Measurements from ENCODE around the gene GFPT1.
A peak's percentile ranks its signal among the peaks of the same experiment; 100 is the strongest.

The GFPT1 gene

DNA sequence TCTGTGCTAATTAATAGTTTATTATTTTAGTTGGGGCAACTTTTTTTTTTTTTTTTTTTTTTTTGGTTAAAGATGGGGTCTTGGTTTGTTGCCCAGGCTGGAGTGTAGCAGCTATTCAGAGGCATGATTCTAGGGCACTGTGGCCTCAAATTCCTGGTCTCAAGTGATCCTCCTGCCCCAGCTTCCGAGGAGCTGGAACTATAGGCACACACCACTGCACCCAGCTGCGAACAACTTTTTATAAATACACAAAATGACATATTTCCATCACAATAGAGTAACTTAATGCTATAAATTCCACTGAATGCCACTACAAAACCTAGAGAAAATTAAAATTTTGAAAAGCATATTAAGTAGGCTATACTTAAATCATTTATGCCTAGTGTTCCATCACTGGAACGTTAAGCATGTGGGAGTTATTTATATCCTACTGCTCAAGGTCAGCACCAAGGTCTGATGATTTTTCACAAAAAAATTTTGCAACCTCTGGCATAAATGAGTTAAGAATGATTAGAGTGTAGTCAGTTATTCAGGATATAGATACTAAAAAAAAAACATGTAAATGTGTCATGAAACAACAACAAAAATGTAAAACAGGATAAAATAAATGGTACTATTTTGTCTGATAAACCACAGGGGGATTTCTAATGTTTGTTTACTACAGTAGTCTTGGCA lies 46.8 kb downstream of the GFPT1 start:
- Histone ChIP-seq H3K9me3 (ENCODE audit: control insufficient read depth in 1 of 2, low read length in 2 of 2) (no peaks in the 10 kb centered on the region), H3K27ac (ENCODE audit: low read depth, low read length) (no peak overlapping the region), H3K9ac (ENCODE audit: low read depth in 1 of 2, low read length in 2 of 2) (no peak overlapping the region), H3K27me3 (ENCODE audit: control insufficient read depth in 1 of 2, insufficient read depth in 2 of 2, low read length in 2 of 2) (no peaks in the 10 kb centered on the region), H3K4me1 (ENCODE audit: control insufficient read depth in 1 of 2, insufficient read depth in 2 of 2, low read length in 2 of 2) (no peaks in the 10 kb centered on the region), H3K4me3 (ENCODE audit: low read depth in 1 of 2, low read length in 2 of 2) (no peak overlapping the region), H3K36me3 (ENCODE audit: control insufficient read depth in 1 of 2, insufficient read depth in 2 of 2, low read length in 2 of 2) (peaks cover 43 to 88% of the 10 kb centered on the region in 2 donors)

GRCh38 chr2:69335311-69335710 lies 51.7 kb downstream of the GFPT1 start:
- Histone ChIP-seq H3K9me3 (ENCODE audit: control insufficient read depth in 1 of 2, low read length in 2 of 2) (no peaks in the 10 kb centered on the region), H3K36me3 (ENCODE audit: control insufficient read depth in 1 of 2, insufficient read depth in 2 of 2, low read length in 2 of 2) (peaks cover 10 to 58% of the 10 kb centered on the region in 2 donors), H3K27me3 (ENCODE audit: control insufficient read depth in 1 of 2, insufficient read depth in 2 of 2, low read length in 2 of 2) (no peaks in the 10 kb centered on the region), H3K27ac (ENCODE audit: low read depth, low read length) (no peak overlapping the region), H3K4me1 (ENCODE audit: control insufficient read depth in 1 of 2, insufficient read depth in 2 of 2, low read length in 2 of 2) (no peaks in the 10 kb centered on the region), H3K9ac (ENCODE audit: low read depth in 1 of 2, low read length in 2 of 2) (no peak overlapping the region), H3K4me3 (ENCODE audit: low read depth in 1 of 2, low read length in 2 of 2) (no peak overlapping the region)

GRCh38 chr2:69333352-69333751 lies 53.7 kb downstream of the GFPT1 start:
- peaks cover 18 to 63% of the 10 kb centered on the region in 2 donors for H3K36me3 ChIP-seq (ENCODE audit: control insufficient read depth in 1 of 2, insufficient read depth in 2 of 2, low read length in 2 of 2)
- no peak overlapping the region for H3K4me3 ChIP-seq (ENCODE audit: low read depth in 1 of 2, low read length in 2 of 2)
- no peak overlapping the region for H3K9ac ChIP-seq (ENCODE audit: low read depth in 1 of 2, low read length in 2 of 2)
- no peaks in the 10 kb centered on the region for H3K27me3 ChIP-seq (ENCODE audit: control insufficient read depth in 1 of 2, insufficient read depth in 2 of 2, low read length in 2 of 2)
- no peaks in the 10 kb centered on the region for H3K4me1 ChIP-seq (ENCODE audit: control insufficient read depth in 1 of 2, insufficient read depth in 2 of 2, low read length in 2 of 2)
- H3K27ac ChIP-seq (ENCODE audit: low read depth, low read length) = no peak overlapping the region
- no peaks in the 10 kb centered on the region for H3K9me3 ChIP-seq (ENCODE audit: control insufficient read depth in 1 of 2, low read length in 2 of 2)

- H3K4me1 ChIP-seq (ENCODE audit: control insufficient read depth in 1 of 2, insufficient read depth in 2 of 2, low read length in 2 of 2) = no peaks in the 10 kb centered on the region
- no peak overlapping the region for H3K4me3 ChIP-seq (ENCODE audit: low read depth in 1 of 2, low read length in 2 of 2)
- H3K27ac ChIP-seq (ENCODE audit: low read depth, low read length) = no peak overlapping the region
- H3K36me3 ChIP-seq (ENCODE audit: control insufficient read depth in 1 of 2, insufficient read depth in 2 of 2, low read length in 2 of 2) = peaks cover 23 to 67% of the 10 kb centered on the region in 2 donors
- H3K9ac ChIP-seq (ENCODE audit: low read depth in 1 of 2, low read length in 2 of 2) = no peak overlapping the region
- no peaks in the 10 kb centered on the region for H3K27me3 ChIP-seq (ENCODE audit: control insufficient read depth in 1 of 2, insufficient read depth in 2 of 2, low read length in 2 of 2)
- no peaks in the 10 kb centered on the region for H3K9me3 ChIP-seq (ENCODE audit: control insufficient read depth in 1 of 2, low read length in 2 of 2)
These were observed 56.2 kb downstream of the GFPT1 start for GRCh38 chr2:69330781-69331180.

DNA sequence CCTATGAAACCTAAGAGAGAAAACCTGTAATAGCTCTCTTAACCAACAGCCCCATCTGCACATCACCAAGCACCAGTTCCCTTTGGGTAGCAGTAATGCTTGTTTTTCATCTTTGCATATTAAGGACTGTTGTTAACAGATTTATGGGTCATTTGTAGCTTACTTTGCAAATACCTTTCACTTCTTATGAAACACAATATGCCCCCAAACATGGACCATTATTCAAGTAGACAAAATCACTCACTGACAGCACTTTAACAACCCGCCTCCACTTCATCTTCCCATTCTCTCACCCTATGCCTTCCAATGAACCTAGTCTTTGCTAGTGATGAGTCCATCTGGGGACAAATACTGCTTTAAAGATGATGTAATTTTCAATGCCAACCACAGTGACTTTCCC lies 64.4 kb downstream of the GFPT1 start:
- H3K27ac ChIP-seq (ENCODE audit: low read depth, low read length) = no peak overlapping the region
- peaks cover 17 to 48% of the 10 kb centered on the region in 2 donors for H3K36me3 ChIP-seq (ENCODE audit: control insufficient read depth in 1 of 2, insufficient read depth in 2 of 2, low read length in 2 of 2)

DNA sequence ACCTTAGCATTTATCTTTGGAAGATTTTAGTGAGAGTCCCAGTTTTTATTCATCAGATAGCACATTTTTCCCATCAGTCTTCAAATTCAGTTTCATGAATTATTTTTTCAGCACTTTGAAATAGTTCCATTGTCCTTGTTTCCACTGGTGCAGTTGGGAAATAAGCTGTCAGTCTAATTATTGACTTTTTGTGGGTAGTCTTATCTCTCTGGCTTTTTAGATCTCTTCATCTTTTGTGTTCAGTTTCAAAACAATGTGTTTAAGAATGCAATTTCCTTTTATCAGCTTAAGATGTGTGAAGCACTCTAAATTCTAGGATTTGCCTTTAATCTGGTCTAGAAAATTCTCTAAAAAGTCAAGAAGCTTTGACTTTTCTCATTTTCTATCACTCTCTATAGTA lies 70.5 kb downstream of the GFPT1 start:
- Histone ChIP-seq H3K9ac (ENCODE audit: low read depth in 1 of 2, low read length in 2 of 2) (no peak overlapping the region), H3K27me3 (ENCODE audit: control insufficient read depth in 1 of 2, insufficient read depth in 2 of 2, low read length in 2 of 2) (no peaks in the 10 kb centered on the region), H3K4me1 (ENCODE audit: control insufficient read depth in 1 of 2, insufficient read depth in 2 of 2, low read length in 2 of 2) (no peaks in the 10 kb centered on the region), H3K4me3 (ENCODE audit: low read depth in 1 of 2, low read length in 2 of 2) (no peak overlapping the region), H3K27ac (ENCODE audit: low read depth, low read length) (no peak overlapping the region), H3K9me3 (ENCODE audit: control insufficient read depth in 1 of 2, low read length in 2 of 2) (no peaks in the 10 kb centered on the region), H3K36me3 (ENCODE audit: control insufficient read depth in 1 of 2, insufficient read depth in 2 of 2, low read length in 2 of 2) (peaks cover 4 to 10% of the 10 kb centered on the region in 2 donors)

More for the DNA sequence above, 64.4 kb downstream of the GFPT1 start:
- H3K9me3 ChIP-seq (ENCODE audit: control insufficient read depth in 1 of 2, low read length in 2 of 2) = no peaks in the 10 kb centered on the region
- no peak overlapping the region for H3K4me3 ChIP-seq (ENCODE audit: low read depth in 1 of 2, low read length in 2 of 2)
- H3K4me1 ChIP-seq (ENCODE audit: control insufficient read depth in 1 of 2, insufficient read depth in 2 of 2, low read length in 2 of 2) = no peaks in the 10 kb centered on the region
- no peaks in the 10 kb centered on the region for H3K27me3 ChIP-seq (ENCODE audit: control insufficient read depth in 1 of 2, insufficient read depth in 2 of 2, low read length in 2 of 2)
- no peak overlapping the region for H3K9ac ChIP-seq (ENCODE audit: low read depth in 1 of 2, low read length in 2 of 2)

DNA sequence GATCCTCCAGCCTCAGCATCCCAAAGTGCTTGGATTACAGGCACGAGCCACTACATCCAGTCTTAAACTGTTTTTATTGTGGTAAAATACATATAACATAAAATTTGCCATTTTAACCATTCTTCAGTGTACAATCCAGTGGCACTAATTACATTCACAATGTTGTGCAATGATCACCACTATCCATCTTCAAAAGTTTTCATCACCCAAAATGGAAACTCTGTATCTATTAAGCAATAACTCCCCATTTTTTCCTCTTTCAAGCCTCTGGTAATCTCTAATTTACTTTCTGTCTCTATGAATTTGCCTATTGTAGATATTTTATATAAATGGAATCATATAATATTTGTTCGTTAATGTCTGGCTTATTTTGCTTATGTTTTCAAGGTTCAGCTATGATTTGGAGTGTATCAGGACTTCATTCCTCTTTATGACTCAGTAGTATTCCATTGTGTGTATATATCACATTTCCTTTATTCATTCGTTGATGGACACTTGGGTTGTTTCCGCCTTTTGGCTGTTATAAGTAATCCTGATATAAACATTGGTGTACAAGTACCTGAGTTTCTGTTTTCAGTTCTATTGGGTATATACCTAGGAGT lies 71.8 kb downstream of the GFPT1 start:
- Histone ChIP-seq H3K27me3 (ENCODE audit: control insufficient read depth in 1 of 2, insufficient read depth in 2 of 2, low read length in 2 of 2) (no peaks in the 10 kb centered on the region), H3K9me3 (ENCODE audit: control insufficient read depth in 1 of 2, low read length in 2 of 2) (no peaks in the 10 kb centered on the region), H3K27ac (ENCODE audit: low read depth, low read length) (no peak overlapping the region), H3K9ac (ENCODE audit: low read depth in 1 of 2, low read length in 2 of 2) (no peak overlapping the region), H3K36me3 (ENCODE audit: control insufficient read depth in 1 of 2, insufficient read depth in 2 of 2, low read length in 2 of 2) (peaks cover 0 to 10% of the 10 kb centered on the region in 2 donors), H3K4me1 (ENCODE audit: control insufficient read depth in 1 of 2, insufficient read depth in 2 of 2, low read length in 2 of 2) (peaks cover 1 to 5% of the 10 kb centered on the region in 2 donors), H3K4me3 (ENCODE audit: low read depth in 1 of 2, low read length in 2 of 2) (no peak overlapping the region)

GRCh38 chr2:69311024-69311416 lies 76.0 kb downstream of the GFPT1 start:
- Histone ChIP-seq H3K4me1 (ENCODE audit: control insufficient read depth in 1 of 2, insufficient read depth in 2 of 2, low read length in 2 of 2) (peaks cover 14 to 35% of the 10 kb centered on the region in 2 donors), H3K4me3 (ENCODE audit: low read depth in 1 of 2, low read length in 2 of 2) (no peak overlapping the region), H3K27me3 (ENCODE audit: control insufficient read depth in 1 of 2, insufficient read depth in 2 of 2, low read length in 2 of 2) (peaks cover 5 to 8% of the 10 kb centered on the region in 2 donors), H3K27ac (ENCODE audit: low read depth, low read length) (no peak overlapping the region), H3K36me3 (ENCODE audit: control insufficient read depth in 1 of 2, insufficient read depth in 2 of 2, low read length in 2 of 2) (no peaks in the 10 kb centered on the region), H3K9me3 (ENCODE audit: control insufficient read depth in 1 of 2, low read length in 2 of 2) (no peaks in the 10 kb centered on the region), H3K9ac (ENCODE audit: low read depth in 1 of 2, low read length in 2 of 2) (no peak overlapping the region)

- Histone ChIP-seq H3K36me3 (ENCODE audit: control insufficient read depth in 1 of 2, insufficient read depth in 2 of 2, low read length in 2 of 2) (no peaks in the 10 kb centered on the region), H3K9me3 (ENCODE audit: control insufficient read depth in 1 of 2, low read length in 2 of 2) (no peaks in the 10 kb centered on the region), H3K4me3 (ENCODE audit: low read depth in 1 of 2, low read length in 2 of 2) (no peak overlapping the region), H3K4me1 (ENCODE audit: control insufficient read depth in 1 of 2, insufficient read depth in 2 of 2, low read length in 2 of 2) (peaks cover 14 to 38% of the 10 kb centered on the region in 2 donors), H3K27me3 (ENCODE audit: control insufficient read depth in 1 of 2, insufficient read depth in 2 of 2, low read length in 2 of 2) (peaks cover 8 to 10% of the 10 kb centered on the region in 2 donors), H3K9ac (ENCODE audit: low read depth in 1 of 2, low read length in 2 of 2) (peak overlapping the region in 1 of 2 donors; percentile 15), H3K27ac (ENCODE audit: low read depth, low read length) (peak overlapping the region; percentile 18)
These were observed 76.7 kb downstream of the GFPT1 start for GRCh38 chr2:69310111-69311023.
